ENCODE measurements around the gene HMGCL.

- TF ChIP-seq CTCF (IDR thresholded peaks at IDR 0.05): no peak
- no peak for TF ChIP-seq POLR2A (IDR thresholded peaks at IDR 0.05)
These were observed 7.6 kb downstream of the HMGCL start for GRCh38 chr1:23817633-23818032.
